Activated naive CD4-positive, alpha-beta T cell treated with anti-CD3 and anti-CD28 coated beads for 36 hours (primary cell): ENCODE data around the gene LYPD5. TPM values are rescaled to one million over a fixed set of nuclear protein-coding genes. Genes with fewer than 3 reads are reported as not detected.

Source experiments
- CTCF ChIA-PET: fragments of 350-600 bp; sonication (Branson Sonifier 250); formaldehyde crosslinking; loops from one replicate; lab custom pipeline; 2021; ENCODE audit warnings: antibody characterized with exemption; lab: Charles Lee
- DNase-seq: peaks from one replicate; pipeline ENCODE4 v3.0.0-alpha.2; 2020
- H3K27ac Mint-ChIP-seq: one replicate; pipeline ENCODE4 v1.8.0; 2021; ENCODE audit warnings: mild to moderate bottlenecking, mixed read lengths
- H3K27me3 Mint-ChIP-seq: one replicate; pipeline ENCODE4 v1.8.0; 2021; ENCODE audit warnings: low read depth, mixed read lengths
- H3K36me3 Mint-ChIP-seq: one replicate; pipeline ENCODE4 v1.8.0; 2021; ENCODE audit warnings: low read depth, mixed read lengths
- H3K4me1 Mint-ChIP-seq: one replicate; pipeline ENCODE4 v1.8.0; 2021; ENCODE audit warnings: low read depth, mixed read lengths
- H3K4me3 Mint-ChIP-seq: one replicate; pipeline ENCODE4 v1.8.0; 2021; ENCODE audit warnings: mild to moderate bottlenecking, moderate library complexity, mixed read lengths
- H3K9me3 Mint-ChIP-seq: one replicate; pipeline ENCODE4 v1.8.0; 2021; ENCODE audit warnings: mixed read lengths
- intact Hi-C: fragments of 100-400 bp; cut with micrococcal nuclease; formaldehyde crosslinking; loops from one replicate; pipeline ENCODE4 v1.15.1; 2023
- total RNA-seq, 2 experiments: library from RNA; stranded (reverse); gene quantifications; one replicate each; pipeline ENCODE4 v1.2.3, GENCODE V29; 2021

The LYPD5 gene
- total RNA-seq, 2 experiments from 2014 or later, result 1.3 to 2.0 TPM

DNA sequence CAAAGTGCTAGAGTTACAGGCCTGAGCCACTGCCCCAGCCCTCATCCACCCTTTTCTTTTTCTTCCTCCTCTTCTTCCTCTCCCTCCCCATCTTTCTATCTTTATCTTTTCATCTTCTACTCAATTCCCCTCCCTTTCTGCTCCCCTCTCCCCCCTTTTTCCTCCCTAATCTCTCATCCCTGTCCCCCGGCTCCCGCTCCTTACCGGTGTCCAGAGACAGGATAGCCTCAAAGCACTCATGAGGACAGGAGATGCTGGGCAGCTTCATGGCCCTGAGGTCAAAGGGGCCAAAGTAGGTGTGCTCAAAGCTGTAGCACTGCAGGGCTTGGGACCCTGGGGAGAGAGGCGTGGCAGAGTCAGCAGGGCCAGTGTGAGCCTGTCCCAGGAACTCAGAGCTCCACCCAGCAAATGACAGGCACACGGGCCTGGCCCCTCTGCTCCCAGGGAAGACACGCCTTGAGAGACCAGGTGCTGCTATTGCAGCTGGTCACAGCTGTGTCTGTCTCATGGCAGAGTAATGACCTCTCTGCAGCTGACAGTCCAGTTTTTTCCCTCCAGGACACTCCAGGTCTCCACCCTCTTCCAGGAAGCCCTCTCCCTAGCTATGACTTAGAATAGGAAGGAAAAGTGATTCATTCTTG lies 2.6 kb downstream of the LYPD5 start:
- CTCF ChIA-PET, result interaction anchor here (0.9 to 1.2 kb wide), 2 partner anchors 10 to 1051 kb away, joined by 3 read pairs; no protein-coding TSS in a partner anchor
- Mint-ChIP-seq H3K27ac (no peak overlapping the region), H3K4me3 (no peak overlapping the region), H3K9me3 (no peaks in the 10 kb centered on the region), H3K4me1 (peaks cover 11% of the 10 kb centered on the region), H3K27me3 (peaks cover 6% of the 10 kb centered on the region), H3K36me3 (peaks cover 1% of the 10 kb centered on the region)
- DNase-seq, result no peak
- intact Hi-C loops, result no loop called here

DNA sequence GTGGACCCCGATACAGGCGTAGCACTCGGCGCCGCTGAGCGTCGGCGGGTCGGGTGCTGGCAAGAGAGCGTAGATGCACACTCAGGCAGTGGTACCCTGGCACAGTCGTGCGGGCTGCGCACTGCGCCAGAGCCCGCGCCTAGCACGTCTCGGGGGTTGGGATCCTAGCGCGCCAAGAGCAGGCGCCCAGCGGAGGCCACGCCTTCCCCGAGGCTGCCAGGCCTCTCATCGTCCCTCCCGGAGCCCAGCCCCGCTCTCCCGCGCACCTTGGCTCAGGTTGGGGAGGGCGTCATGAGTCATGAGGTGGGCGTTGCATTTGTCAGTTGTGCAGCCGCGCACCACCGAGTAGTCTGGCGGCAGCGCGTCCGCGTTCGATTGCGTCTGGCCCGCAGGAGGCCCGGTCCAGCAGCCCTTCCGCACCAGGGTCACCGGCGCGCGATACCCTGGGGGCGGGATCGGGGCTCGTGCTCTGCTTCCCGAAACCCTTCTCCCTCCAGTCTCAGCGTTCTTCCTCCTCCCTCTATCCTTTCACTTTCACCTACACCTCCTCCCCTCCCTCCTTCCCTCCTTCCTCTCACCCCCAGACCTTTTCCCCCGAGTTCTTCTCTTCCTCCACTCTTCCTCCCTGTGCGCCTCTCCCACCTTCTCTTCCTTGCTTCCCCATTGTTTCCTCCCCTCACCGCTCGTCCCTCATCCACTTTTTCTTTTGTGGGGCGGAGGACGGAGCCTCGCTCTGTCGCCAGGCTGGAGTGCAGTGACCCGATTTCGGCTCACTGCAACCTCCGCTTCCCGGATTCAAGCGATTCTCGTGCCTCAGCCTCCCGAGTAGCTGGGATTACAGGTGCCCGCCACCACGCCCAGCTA lies 3.5 kb downstream of the LYPD5 start:
- H3K36me3 Mint-ChIP-seq, result peaks cover 1% of the 10 kb centered on the region
- no peak overlapping the region for H3K27ac Mint-ChIP-seq
- CTCF ChIA-PET, result interaction anchor here (1.2 kb wide), 1 partner anchor 11 kb away, joined by 3 read pairs; no protein-coding TSS in a partner anchor
- peak; percentile 85 for DNase-seq
- H3K9me3 Mint-ChIP-seq, result no peaks in the 10 kb centered on the region
- H3K4me3 Mint-ChIP-seq, result peak overlapping the region; percentile 69
- intact Hi-C loops, result no loop called here
- H3K4me1 Mint-ChIP-seq, result peaks cover 11% of the 10 kb centered on the region
- H3K27me3 Mint-ChIP-seq, result peaks cover 8% of the 10 kb centered on the region

DNA sequence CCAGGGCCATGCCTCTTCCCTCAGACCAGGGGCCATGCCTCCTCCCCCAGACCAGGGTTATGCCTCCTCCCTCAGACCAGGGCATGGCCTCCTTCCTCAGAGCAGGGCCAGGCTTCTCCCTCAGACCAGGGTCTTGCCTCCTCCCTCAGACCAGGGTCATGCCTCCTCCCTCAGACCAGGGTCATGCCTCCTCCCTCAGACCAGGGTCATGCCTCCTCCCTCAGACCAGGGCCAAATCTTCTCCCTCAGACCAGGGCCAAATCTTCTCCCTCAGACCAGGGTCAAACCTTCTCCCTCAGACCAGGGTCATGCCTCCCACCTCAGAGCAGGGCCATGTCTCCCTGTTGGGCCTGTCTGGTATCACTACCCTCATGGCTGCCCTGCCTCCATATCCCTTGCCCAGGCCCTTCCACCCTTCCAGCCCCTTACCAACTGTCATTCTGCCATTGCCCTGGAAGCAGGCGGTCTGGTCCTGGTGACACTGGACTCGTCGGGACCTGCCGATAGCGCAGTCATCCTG lies 4.2 kb downstream of the LYPD5 start:
- Mint-ChIP-seq H3K27ac (no peak overlapping the region), H3K36me3 (peaks cover 1% of the 10 kb centered on the region), H3K4me3 (peak overlapping the region; percentile 69), H3K27me3 (peaks cover 11% of the 10 kb centered on the region), H3K4me1 (peaks cover 11% of the 10 kb centered on the region), H3K9me3 (no peaks in the 10 kb centered on the region)
- no peak for DNase-seq
- CTCF ChIA-PET, result no interaction called here
- intact Hi-C loops, result no loop called here

DNA sequence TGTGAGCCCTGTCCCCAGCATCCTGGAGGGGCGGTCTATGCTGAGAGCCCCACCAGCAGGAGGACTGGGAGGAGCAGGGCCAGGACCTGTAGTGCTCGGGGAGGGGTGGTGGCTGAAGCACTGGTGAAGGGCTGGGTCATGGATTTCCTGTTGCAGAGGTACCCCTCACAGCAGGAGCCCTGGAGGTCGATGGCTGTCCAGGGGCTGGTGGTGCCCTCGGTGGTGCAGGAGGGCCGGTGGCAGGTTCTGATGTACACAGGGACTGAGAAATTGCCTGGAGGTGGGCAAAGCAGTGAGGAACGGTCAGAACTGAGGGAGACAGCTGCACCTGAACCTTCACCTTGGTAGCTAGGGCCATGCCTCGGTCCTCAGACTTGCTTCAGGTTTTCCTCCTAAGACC lies 4.7 kb downstream of the LYPD5 start:
- H3K27me3 Mint-ChIP-seq, result peaks cover 11% of the 10 kb centered on the region
- peaks cover 1% of the 10 kb centered on the region for H3K36me3 Mint-ChIP-seq
- intact Hi-C loops, result no loop called here
- H3K27ac Mint-ChIP-seq, result no peak overlapping the region
- H3K4me3 Mint-ChIP-seq, result peak overlapping the region; percentile 69
- H3K4me1 Mint-ChIP-seq, result peaks cover 11% of the 10 kb centered on the region
- H3K9me3 Mint-ChIP-seq, result no peaks in the 10 kb centered on the region
- DNase-seq, result no peak
- CTCF ChIA-PET, result interaction anchor here (1.2 kb wide), 1 partner anchor 129 kb away, joined by 4 read pairs; no protein-coding TSS in a partner anchor

DNA sequence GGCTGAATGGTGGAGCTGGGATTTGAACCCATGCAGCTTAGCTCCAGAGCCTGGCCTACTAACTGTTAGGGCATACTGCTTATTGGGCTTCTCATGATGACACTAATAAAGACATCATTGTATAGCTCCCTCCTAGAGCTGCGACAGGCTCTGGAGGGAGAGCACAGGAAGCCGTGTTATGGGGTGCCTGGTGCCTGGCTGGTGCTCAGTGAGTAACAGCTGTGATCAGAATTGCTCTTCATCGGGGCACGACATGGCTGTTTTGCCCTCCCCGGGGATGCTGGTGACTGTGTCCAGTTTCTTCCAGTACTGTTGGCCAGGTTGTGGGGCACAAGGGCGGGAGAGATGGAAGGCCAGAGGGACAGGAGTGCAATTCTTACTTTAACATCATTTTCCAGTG lies 5.1 kb downstream of the LYPD5 start:
- no peak overlapping the region for H3K27ac Mint-ChIP-seq
- no peaks in the 10 kb centered on the region for H3K9me3 Mint-ChIP-seq
- CTCF ChIA-PET, result interaction anchor here (0.5 to 1.2 kb wide), 4 partner anchors 9 to 128 kb away, joined by 3 to 5 read pairs (median 4); no protein-coding TSS in a partner anchor
- peaks cover 1% of the 10 kb centered on the region for H3K36me3 Mint-ChIP-seq
- intact Hi-C loops, result no loop called here
- peaks cover 11% of the 10 kb centered on the region for H3K27me3 Mint-ChIP-seq
- H3K4me3 Mint-ChIP-seq, result no peak overlapping the region
- no peak for DNase-seq
- H3K4me1 Mint-ChIP-seq, result peaks cover 11% of the 10 kb centered on the region

DNA sequence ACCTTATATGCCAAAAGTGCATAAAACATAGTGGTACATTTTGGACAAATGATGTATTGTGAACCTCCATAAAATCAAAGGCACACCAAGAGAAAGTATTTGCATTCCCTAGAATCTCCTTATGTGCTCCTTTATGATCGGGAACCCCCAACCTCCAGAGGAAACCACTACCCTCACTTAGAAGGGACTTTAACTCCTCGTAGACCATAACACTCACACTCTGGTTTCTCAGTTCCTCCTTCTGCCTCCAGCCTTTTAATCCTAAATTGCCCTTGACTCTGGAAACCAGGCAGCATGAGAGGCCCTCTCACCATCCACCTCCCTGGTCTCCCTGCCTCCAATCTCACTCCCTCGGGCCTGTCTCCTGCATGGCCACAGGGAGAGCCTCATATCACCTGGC lies 11.7 kb downstream of the LYPD5 start:
- intact Hi-C loops, result no loop called here
- no peak overlapping the region for H3K27ac Mint-ChIP-seq
- no peaks in the 10 kb centered on the region for H3K9me3 Mint-ChIP-seq
- no peak for DNase-seq
- peaks cover 9% of the 10 kb centered on the region for H3K27me3 Mint-ChIP-seq
- H3K36me3 Mint-ChIP-seq, result no peaks in the 10 kb centered on the region
- no peaks in the 10 kb centered on the region for H3K4me1 Mint-ChIP-seq
- H3K4me3 Mint-ChIP-seq, result no peak overlapping the region
- CTCF ChIA-PET, result interaction anchor here (0.6 to 1.3 kb wide), 2 partner anchors 45 to 141 kb away, joined by 3 read pairs; no protein-coding TSS in a partner anchor

GRCh38 chr19:43789029-43789428 lies 13.2 kb downstream of the LYPD5 start:
- H3K4me1 Mint-ChIP-seq, result peaks cover 12% of the 10 kb centered on the region
- DNase-seq, result no peak
- intact Hi-C loops, result loop anchor here (10.0 kb wide), 1 partner anchor 324 kb away; the partner anchor contains the start of gene LYPD3
- no peak overlapping the region for H3K27ac Mint-ChIP-seq
- no peaks in the 10 kb centered on the region for H3K9me3 Mint-ChIP-seq
- no peak overlapping the region for H3K4me3 Mint-ChIP-seq
- H3K36me3 Mint-ChIP-seq, result no peaks in the 10 kb centered on the region
- CTCF ChIA-PET, result interaction anchor here (0.6 to 1.3 kb wide), 2 partner anchors 44 to 171 kb away, joined by 3 read pairs; no protein-coding TSS in a partner anchor
- H3K27me3 Mint-ChIP-seq, result peaks cover 9% of the 10 kb centered on the region

GRCh38 chr19:43786665-43787064 lies 15.6 kb downstream of the LYPD5 start:
- Mint-ChIP-seq H3K27ac (no peak overlapping the region), H3K27me3 (peaks cover 4% of the 10 kb centered on the region), H3K9me3 (no peaks in the 10 kb centered on the region), H3K4me1 (peaks cover 32% of the 10 kb centered on the region), H3K4me3 (no peak overlapping the region), H3K36me3 (no peaks in the 10 kb centered on the region)
- intact Hi-C loops, result loop anchor here (10.0 kb wide), 1 partner anchor 322 kb away; the partner anchor contains the start of gene LYPD3
- CTCF ChIA-PET, result interaction anchor here (0.8 to 2.2 kb wide), 4 partner anchors 23 to 119 kb away, joined by 3 to 13 read pairs (median 4); no protein-coding TSS in a partner anchor
- DNase-seq, result no peak

DNA sequence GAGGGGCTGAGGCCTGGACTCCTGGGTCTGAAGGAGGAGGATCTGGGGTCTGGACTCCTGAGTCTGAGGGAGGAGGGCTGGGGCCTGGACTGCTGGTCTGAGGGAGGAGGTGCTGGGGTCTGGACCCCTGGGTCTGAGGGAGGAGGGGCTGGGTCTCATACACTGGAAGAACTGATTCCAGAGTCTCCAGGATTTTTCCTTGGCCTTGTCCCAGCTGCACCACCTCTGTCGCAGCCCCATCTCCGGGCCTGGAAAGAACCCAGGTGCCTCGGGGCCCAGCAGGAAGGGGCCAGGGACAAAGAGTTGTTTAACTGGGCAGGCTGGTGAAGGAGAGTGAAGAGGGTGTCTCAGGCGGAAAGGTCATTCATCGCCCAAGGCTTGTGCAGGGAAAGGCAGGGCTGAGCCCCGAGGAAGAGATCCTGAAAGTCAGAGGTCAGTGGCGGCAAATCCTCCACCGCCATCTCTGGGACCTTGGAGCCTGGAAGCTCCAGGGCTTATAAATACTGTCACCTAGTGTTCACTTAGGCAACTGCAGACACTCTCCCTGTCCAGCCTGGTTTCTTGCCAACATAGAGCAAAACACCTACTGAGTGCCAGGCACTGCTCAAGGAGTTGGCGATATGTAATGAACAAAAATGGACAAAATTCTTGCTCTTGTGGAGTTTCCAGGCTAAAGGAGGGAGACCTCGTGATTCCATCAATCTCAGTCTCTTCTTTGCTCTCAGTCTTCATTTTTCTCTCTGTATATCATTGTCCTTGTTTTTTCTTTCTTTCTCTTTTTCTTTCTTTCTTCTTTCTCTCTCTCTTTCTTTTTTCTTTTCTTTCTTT lies 17.1 kb downstream of the LYPD5 start:
- Mint-ChIP-seq H3K36me3 (peaks cover 2% of the 10 kb centered on the region), H3K4me1 (peaks cover 39% of the 10 kb centered on the region), H3K27me3 (no peaks in the 10 kb centered on the region), H3K9me3 (no peaks in the 10 kb centered on the region), H3K27ac (peak overlapping the region; percentile 95), H3K4me3 (peak overlapping the region; percentile 66)
- CTCF ChIA-PET, result interaction anchor here (1.0 to 2.3 kb wide), 9 partner anchors 9 to 117 kb away, joined by 3 to 29 read pairs (median 5); partner anchors contain the start of gene SMG9
- intact Hi-C loops, result loop anchor here (1.0 to 10.0 kb wide), 7 partner anchors 24 to 320 kb away; partner anchors contain the start of genes ETHE1, IRGQ, LYPD3 and PINLYP
- peak; percentile 75 for DNase-seq

DNA sequence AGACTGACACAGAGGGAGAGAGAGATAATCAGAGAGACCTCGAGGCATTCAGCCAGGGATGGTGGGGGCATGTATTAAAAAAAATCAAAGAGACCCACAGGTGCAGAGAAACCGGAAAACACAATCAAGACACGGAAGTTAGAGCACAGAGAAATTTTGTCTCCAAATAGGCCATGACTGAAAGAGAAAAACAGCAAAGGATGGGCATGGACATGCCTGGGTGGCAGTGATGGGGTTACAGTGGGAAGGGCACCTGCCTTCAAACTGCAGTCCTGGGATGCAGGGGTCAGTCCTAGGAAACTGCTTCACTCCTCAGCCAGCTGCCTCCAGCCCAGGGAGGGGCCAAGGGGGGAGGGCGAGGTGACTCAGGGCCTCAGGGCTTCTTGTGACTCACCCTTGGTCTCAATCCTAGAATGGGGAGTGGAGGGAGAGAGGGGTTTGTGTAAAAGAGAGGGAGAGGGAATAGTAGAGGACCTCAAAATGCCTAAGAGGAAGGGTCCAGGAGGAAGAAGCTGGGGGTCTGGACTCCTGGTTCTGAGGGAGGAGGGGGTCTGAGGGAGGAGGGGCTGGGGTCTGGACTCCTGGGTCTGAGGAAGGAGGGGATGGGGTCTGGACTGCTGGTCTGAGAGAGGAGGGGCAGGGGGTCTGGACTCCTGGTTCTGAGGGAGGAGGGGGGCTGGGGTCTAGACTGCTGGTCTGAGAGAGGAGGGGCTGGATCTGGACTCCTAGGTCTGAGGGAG lies 17.8 kb downstream of the LYPD5 start:
- peak; percentile 87 for DNase-seq
- H3K27me3 Mint-ChIP-seq, result no peaks in the 10 kb centered on the region
- H3K4me3 Mint-ChIP-seq, result peak overlapping the region; percentile 66
- CTCF ChIA-PET, result interaction anchor here (1.0 to 2.3 kb wide), 9 partner anchors 9 to 116 kb away, joined by 3 to 29 read pairs (median 5); partner anchors contain the start of gene SMG9
- peaks cover 6% of the 10 kb centered on the region for H3K36me3 Mint-ChIP-seq
- intact Hi-C loops, result loop anchor here (2.0 to 10.0 kb wide), 3 partner anchors 210 to 320 kb away; partner anchors contain the start of genes ETHE1, LYPD3, PINLYP and XRCC1
- peak overlapping the region; percentile 95 for H3K27ac Mint-ChIP-seq
- peaks cover 43% of the 10 kb centered on the region for H3K4me1 Mint-ChIP-seq
- no peaks in the 10 kb centered on the region for H3K9me3 Mint-ChIP-seq
